ENCODE data around the gene BRCC3.
"Not testable (repeated sequence)": the region's sequence is repeated elsewhere in the genome, so short reads cannot be mapped to it uniquely, and the experiment has no call there.

The BRCC3 gene

DNA sequence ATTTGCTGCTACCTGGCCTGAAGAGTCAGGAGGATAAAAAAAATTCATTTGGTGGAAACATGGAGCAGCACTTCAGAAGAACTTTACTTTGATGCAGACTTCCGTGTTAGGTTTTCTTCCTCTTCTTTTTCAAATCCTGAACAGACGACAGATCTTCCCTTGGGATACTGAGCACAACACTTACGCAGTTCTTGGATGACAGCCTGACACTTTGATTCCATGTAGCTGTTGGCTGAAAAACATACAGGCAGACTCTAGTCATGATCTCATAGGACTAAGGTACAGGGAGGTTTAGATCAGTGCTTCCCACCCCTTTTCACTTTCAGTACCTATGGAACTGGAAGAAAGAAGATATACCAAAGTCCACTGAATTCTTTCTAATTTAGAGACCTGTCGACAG lies 9.5 kb upstream of the BRCC3 start:
- DNase-seq, result no peak

DNA sequence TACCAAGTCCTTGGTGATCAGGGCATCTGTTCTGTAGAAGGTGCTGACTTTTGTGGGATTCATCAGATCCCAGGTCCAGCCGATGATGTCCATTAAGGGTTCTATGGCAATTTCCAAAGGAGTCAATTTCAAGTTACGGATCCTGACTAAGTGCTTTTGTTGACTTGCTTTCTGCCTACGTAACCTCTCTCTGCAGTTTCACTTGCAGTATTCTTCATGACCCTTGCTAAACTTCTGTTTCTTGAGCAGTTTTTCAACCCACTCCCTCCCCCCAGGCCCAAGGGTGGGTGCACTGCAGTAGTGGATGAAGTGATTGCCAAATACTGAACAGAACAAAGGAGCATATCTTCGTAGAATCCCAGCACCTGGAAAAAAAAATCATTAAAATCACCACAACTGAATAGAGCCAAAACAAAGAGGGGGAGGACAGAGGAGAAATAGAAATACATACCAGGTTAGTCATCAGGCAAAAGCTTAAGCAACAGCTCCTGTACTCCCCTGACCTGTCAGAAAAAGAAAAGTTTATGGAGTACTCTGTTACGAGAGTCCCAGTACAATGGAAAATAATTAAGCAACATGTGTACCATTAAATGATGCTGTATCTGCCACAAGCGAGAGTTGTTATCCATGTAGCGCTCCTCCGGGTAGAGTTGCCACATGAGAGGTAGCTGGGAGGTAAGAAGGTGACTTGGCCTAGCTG lies 6.1 kb upstream of the BRCC3 start:
- no peak for DNase-seq

DNA sequence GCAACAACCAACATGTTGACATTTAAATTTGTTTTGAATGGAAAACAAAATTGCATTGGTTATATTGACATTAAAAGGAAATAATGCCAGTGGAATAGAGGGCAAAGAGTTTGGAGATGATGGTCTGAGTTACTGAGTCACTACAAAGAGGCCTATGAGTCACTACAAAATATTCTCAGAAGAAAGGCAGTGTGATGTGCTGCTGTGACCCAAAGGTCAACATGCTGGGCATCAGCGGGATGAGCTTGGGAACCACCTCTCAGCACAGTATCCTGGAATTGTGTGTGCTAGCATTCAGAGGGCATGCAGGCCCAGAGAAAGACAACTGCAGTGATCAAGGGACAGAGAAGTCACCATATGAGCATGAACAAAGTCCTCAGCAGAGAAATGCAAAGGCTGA lies 3.1 kb upstream of the BRCC3 start:
- DNase-seq, result no peak

DNA sequence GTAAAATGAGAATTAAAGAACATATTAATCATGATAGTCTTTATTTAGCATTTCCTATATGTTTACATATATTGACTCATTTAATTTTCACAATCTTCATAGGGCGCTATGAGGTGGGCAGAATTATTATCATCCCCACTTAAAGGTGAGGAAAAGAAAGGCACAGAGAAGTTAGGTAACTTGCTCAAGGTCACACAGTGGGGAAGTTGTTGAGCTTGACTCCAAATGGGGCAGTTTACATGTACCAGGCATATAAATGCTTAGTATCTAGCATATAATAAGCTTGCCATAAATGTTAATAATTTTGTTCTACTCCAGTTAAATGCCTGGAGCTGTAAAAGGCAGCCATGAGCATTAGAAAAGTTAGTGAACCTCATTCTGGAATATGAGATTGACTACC lies 1.9 kb upstream of the BRCC3 start:
- no peak for DNase-seq

DNA sequence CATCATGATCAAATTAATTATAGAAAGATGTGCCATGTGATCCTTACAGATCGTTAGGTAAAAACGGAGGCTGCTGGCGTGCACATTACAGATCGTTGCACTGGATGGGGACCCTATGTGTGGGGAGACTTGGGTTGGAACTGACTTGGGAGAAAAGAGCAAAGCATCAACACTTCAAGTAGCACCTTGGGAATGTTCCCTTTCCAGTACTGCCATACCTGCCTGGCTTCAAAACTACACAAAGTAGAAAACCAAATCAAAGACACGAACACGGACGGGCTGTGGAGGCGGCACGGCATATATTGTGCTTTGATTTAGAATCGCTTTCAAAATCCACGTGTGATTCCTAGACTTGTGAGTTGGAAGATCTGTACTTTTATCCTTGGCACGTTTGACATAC lies 1.3 kb upstream of the BRCC3 start:
- DNase-seq, result no peak

DNA sequence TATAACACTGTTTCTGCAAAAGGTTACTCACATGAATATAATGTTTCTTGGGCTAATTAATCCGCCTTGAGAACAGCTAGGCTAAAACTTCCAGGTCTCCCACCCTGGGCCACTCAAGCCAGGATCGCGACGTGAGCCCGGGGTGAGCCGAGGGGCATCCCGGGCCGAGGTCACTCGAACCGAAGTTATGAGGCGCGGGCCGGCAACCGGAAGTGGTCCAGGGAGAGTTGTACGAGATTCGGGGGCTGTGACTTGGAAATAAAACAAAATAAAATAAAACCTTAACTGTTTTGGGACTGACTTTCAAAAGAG lies 689 bp upstream of the BRCC3 start:
- no peak for DNase-seq

DNA sequence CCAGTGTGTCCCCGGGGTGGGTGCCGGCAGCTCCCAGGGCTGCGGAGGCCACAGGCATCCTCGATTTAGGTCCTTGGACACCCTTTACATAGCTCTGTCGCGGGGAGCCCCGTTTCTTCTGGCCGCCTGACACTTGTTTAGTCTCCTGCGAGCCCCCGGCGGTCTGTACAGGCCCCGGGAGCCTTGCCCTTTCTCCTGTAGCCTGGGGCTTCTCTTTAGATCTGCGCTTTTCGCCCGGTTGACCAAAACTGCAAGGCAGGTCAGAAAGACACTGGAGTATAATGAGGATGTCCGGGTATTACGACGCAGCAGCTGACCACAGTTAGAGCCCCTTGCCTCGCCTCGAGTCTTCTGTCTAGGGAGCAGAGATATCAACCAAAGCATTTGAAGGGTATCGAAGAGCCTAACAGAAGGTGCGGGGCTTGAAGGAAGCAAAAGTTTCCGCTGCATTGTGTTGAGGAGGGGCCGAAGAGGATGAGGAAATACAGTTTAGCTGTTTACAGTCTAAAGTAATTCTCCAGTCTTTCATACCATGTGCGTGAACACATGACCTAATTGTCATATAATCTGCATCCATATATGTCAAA lies 479 bp downstream of the BRCC3 start:
- no peak for DNase-seq

DNA sequence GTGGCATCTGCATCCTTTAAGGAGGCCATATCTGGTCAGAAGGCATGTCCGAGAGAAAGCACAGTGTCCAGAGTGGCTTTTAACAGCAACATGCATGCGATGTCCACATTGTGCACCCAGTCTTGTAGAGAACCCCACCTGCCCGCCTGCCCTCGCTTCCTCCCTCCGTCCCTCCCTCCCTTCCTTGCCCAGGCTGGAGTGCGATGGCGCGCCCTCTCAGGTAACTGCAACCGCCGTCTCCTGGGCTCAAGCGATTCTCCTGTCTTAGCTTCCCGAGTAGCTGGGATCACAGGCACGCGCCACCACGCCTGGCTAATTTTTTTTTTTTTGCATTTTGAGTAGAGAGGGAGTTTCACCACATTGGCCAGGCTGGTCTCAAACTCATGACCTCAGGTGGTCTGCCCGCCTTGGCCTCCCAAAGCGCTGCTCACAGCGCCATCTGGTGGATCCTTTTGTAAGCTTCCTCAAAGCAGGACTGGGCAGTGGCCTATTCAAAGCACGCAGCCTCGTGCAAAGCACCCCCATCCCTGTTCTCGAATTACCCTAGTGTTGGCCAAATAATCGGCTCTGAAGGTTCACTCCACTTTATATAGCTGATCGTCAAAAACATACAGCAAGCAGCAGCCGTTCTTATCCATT lies 15.0 kb downstream of the BRCC3 start:
- no peak for DNase-seq

DNA sequence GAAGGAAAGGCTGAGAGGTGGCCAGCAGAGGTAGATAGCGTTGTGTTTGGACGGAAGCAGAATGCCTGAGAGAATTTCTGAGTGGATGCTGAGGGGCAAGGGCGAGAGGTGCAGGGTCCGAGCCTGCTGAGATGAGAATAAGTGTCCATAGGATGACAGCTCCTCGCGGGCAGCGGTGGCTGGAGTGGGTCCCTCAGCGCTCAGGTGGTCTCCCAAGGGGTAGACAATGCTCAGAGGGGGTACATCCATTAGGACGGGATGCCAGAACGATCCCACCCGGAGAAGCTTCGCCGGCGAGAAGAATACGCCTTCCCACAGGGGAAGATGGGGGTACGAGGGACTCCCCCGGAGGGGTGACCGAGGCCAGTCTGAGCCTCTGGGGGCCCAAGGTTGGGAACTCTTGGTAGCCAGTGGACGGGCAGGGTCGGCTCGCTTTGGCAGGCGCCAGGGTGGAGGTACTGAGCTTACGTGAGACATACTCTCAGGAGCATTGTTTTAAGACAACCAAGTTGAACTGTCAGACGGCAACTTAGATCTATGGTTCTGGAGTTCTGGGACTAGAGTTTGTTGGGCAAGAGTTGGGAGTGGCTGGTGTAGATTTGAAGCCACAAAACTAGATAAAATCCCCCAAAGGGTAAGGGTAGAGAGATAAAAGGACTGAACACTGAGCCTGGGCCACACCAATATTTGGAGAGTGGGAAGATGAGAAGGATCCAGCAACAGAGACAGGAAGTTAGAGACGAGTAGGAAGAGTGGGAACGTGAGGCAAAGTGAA lies 15.8 kb downstream of the BRCC3 start:
- no peak for DNase-seq

DNA sequence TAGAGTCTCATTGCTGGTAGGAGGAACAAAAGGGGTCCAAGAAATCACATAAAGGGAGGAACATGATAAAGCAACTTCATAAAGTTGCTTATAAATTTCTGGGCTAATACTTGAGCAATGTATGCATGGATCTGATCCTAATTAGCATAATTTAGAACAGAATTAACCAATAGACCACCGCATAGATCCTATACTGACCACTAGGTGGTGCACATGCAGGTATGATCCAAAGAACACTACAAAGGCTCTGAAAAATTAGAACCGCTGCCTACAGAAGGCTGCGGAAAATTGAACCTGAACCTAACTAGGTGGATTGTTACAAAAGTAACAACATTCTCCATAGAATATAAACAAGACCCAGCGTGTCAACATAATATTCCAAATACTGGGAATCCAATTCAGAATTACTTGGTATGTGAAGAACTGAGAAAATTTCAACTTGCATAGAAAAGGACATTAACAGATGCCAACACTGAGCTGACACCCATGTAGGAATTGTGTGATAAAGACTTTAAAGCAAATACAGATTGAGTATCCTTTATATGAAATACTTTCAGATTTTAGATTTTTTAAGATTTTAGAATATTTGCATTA lies 23.3 kb downstream of the BRCC3 start:
- no peak for DNase-seq

DNA sequence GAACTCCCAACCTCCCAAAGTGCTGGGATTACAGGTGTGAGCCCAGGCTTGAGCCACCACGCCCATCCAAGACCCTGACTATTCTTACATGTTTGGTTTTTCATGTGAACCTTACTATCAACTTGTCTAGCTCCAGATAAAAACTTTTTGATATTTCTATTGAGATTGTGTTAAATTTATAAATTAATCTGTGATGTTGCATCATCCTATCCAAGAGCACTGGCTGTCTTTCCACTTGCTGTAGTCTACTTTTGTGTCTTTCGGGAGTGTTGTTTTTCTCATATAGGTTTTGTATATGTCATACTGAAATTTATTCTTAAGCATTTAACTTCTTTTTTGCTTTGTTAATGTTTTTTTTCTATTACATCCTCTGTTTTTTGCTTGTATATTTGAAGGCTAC lies 34.6 kb downstream of the BRCC3 start:
- no peak for DNase-seq

DNA sequence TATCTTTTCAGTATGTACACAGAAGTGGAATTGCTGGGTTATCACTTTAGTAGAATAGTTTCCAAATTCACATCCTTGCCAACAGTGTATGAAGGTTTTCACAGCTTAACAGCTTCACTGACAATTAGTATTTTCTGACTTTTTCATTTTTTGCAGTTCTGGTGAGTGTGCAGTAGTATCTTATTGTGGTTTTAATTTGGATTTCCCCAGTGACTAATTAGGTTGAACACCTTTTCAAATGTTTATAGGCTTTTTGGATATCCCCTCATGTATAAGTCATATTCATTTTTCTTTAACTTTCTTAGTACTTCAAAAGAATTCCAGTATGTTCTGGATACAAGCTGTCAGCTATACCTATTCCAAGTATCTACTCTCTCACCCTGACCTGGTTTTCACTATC lies 37.1 kb downstream of the BRCC3 start:
- DNase-seq, result no peak

DNA sequence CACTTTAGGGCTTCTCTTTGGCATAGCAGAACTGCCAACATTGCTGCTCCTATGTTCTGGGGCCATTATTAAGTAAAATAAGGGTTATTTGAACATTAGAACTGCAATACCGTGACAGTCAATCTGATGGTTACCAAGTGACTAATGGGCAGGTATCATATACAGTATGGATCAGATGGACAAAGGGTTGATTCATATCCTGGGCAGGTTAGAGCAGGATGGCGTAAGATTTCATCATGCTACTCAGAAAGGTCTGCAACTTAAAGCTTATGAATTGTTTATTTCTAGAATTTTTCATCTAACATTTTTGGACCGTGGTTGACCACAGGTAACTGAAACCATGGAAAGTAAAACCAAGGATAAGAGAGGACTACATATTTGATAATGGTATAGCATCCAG lies 40.9 kb downstream of the BRCC3 start:
- DNase-seq, result no peak

DNA sequence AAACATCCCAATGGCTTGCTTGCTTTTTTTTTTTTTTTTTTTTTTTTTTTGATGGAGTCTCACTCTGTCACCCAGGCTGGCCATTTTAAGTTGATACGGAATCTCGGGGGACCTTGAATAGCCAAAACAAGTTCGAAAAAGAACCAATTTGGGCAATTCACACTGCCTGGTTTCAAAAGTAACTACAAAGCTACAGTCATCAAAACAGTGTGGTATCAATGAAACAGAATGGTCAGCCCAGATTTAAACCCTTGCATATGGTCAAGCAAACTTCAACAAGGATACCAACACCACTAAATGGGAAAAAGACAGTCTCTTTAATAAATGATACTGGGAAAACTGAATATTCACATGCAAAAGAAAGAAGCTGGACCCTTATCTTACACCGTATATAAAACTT lies 41.8 kb downstream of the BRCC3 start:
- DNase-seq, result no peak

DNA sequence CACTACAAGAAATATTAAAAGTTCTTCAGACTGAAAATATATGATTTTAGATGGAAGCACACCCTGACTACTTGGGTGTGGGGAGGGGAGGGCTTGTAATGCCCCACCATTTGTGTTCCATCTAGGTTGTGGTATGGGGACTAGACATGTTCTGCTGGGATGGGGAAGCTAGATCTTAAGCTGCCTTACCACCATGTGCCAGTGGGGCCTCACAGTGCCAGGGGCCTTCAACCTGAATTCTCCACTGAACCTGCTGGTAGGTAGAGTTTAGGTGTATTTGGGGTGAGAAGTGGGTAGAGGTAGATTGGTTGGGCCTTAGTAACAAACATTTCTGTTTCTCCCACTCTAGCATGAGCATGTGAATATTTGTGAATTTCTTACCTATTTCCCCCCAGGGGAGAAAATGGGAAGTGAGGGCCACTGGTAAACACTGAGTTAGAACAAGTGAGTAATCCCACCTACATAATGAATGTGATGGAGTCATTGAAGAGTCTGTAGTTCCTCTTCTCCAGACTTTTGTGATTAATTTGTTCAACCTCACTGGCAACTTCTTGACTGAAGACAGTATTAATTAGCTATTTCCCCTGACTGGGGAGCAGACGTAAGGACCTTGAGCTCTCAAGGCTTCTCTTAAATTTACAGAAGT lies 44.0 kb downstream of the BRCC3 start:
- no peak for DNase-seq

DNA sequence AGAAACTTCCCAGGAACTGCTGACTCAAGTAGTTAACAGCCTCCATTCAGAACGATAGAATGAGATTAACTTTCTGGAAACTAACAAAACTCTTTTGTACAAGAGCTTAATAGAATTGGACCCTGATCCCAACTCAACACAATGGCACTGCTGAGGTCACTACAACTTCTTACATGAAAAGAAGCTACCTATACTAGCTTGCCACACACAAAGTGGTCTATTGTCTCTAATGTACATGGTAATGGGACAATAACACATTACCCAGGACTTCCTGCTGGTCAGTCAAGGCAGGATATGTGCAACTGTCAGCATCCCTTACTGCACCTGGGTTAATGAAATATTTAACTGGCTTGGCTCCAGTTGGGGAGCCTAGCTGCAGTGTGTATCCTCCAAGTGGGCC lies 56.2 kb downstream of the BRCC3 start:
- DNase-seq, result no peak

DNA sequence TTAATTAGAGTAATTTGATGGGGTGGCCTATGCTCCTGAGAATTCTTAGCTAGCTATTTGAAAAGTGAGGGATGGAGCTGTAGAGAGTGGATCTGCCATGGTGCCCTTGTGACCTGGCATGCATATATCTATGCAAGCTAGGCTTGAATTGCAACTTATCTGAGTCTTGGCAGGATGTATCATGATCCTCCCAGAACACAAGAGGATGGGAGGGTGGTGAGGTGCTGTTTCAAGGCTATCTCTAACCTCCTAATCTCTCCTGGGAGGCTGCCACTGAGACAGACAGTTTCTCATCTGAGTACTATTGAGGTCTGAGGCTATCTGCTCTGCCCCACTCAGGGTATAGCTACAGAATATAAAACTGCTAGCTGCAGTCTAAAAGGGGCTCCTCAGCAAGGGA lies 56.6 kb downstream of the BRCC3 start:
- DNase-seq, result no peak

DNA sequence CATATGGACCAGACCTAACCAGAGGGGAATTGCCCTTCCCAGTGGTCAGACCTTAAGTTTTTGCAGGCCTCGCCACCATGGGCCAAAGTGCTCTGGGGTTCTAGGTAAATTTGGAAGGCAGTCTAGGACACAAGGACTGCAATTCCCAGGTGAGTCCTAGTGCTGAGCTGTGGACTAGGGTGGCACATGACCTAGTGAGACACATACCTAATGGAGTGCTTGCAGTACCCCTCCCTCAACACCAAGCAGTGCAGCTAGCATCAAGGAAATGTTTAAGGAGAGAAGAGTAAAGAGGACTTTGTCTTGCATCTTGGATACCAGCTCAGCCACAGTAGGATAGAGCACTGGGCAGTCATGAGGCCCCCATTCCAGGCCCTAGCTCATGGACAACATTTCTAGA lies 60.8 kb downstream of the BRCC3 start:
- DNase-seq, result no peak

DNA sequence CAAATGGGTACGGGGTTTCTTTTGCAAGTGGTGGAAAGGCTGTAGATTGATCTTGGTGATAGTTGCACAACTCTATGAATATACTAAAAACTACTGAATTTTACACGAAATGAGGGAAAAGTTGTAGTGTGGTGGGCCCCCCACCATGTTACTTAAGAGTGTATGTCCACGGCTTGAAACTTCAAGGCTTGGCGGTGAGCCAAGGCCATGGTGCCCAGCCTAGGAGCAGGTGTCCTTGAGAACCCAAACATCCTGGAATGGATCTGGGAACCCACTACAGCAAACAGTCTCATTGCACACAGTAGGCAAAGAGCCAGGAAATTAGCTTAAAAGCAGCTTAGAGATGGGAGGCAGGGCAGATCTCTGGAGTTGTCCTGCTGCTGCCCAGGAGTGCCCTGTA lies 62.9 kb downstream of the BRCC3 start:
- no peak for DNase-seq

DNA sequence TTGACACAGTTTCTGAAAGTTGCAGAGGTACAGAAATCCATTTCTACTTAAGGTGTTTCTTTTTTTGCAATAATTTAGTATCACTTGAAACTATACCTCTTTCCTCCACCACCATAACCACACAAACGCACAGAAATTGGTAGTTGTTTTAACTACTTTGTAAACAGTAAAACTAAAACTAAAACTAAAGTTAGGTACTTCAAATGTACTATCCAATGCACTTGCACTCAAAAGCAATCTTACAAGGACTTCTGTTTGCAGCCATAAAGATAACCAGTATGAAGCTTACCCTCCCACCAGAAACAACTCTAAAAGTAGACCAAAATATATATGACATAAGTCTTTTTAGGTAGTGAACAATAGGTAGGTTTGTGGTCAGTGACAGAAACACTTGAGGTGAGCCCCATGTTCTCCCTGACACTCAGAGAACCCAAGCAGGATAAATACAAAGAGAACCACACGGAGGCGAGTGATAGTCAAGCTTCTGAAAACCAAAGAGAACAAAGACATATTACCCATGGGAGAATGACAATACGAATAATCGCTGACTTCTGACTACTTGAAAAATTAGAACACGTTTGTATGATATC lies 72.7 kb downstream of the BRCC3 start:
- no peak for DNase-seq

DNA sequence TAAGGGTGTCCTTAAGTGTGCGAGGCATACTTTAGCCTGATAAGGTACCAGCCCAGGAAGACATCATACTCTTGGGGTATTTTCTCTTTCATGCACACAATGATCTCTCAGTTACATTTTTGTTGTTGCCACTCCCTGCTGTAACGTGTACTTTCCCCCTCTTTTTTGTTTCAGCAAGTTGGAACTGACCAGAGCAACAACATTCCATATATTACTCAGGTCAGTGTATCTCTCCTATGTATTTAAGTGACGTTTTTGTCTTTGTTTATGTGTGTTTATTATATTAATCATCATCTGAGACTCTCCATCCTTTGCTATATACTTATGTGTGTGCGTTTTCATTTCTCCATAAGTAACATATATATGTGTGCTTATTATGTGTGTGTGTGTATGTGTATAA lies 73.6 kb downstream of the BRCC3 start:
- DNase-seq, result no peak

DNA sequence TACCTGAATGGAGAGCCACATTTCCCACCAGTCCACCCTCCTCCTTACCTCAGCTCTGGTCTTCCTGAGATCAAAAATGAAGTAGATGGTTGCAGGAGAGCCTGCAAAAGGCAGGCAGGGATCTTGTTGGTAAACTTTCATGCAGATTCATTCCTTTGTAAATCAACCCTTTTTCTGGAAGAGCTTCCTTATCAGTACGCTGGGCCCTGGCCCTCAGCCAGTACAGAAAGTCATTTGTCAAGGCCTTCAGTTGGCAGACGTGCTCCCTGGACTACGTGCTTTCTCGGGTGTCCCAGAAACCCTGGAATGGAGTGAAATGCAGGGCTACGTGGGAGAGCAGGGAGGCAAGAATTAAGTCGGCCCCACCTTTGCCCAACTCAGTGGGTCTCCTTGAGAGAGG lies 76.3 kb downstream of the BRCC3 start:
- not testable (repeated sequence) for DNase-seq

DNA sequence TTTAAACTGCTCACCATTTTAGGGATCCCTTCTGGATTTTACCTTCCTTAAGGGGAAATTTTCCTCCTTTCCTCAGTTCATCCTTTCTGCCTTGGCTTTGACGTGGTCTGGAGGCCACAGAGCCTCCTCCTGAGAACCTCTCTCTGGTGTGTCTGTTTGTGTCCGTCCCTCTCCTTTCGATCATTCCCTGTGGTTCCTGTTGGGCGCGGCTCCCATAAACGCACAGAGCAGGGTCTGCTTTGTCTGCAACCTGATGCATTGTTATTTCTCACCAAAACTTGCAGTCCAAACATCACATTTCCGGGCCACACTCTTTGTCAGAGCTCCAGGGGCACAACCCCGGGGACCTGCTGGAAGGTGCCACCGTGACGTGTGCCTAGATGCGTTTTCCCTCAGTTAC lies 76.9 kb downstream of the BRCC3 start:
- DNase-seq, result not testable (repeated sequence)

All from GF-D8 (cell line).